SK-N-SH treated with all-trans-retinoic acid at 6 μM for 48 hours (cell line): Measurements from ENCODE around the gene HIF3A.

Experiments used
- ATAC-seq: fragments of 200-7000 bp; cut with Tn5 transposase; 3 replicates; pipeline ENCODE4 v1.9.1; 2020; ENCODE audit warnings: mild to moderate bottlenecking, moderate library complexity
- ARNTL ChIP-seq: fragments of 450-650 bp; formaldehyde crosslinking; IDR thresholded peaks from 2 replicates; pipeline ENCODE4 v1.5.0; 2020; ENCODE audit warnings: low read depth, mild to moderate bottlenecking, moderate library complexity, borderline replicate concordance
- BACH2 ChIP-seq: fragments of 250-450 bp; sonication (Bioruptor Pico); IDR thresholded peaks from 2 replicates; pipeline ENCODE4 v1.9.0; 2021; ENCODE audit warnings: mild to moderate bottlenecking, borderline replicate concordance
- CREB5 ChIP-seq: fragments of 250-450 bp; sonication (Bioruptor Pico); IDR thresholded peaks from 2 replicates; pipeline ENCODE4 v1.5.1; 2020; ENCODE audit warnings: low read depth, mild to moderate bottlenecking, moderate library complexity
- ESRRG ChIP-seq: fragments of 250-450 bp; sonication (Bioruptor Pico); IDR thresholded peaks from 2 replicates; pipeline ENCODE4 v1.6.1; 2021; ENCODE audit warnings: mild to moderate bottlenecking
- GLIS3 ChIP-seq: fragments of 250-450 bp; sonication (Bioruptor Pico); IDR thresholded peaks from 2 replicates; pipeline ENCODE4 v1.5.0; 2020; ENCODE audit warnings: mild to moderate bottlenecking, moderate library complexity
- ISL1 ChIP-seq: fragments of 250-450 bp; sonication (Bioruptor Pico); IDR thresholded peaks from 2 replicates; pipeline ENCODE4 v2.1.2; 2022; ENCODE audit warnings: mild to moderate bottlenecking, moderate library complexity
- OSR1 ChIP-seq: fragments of 250-450 bp; sonication (Bioruptor Pico); IDR thresholded peaks from 2 replicates; pipeline ENCODE4 v1.8.0; 2022; ENCODE audit warnings: moderate library complexity, mild to moderate bottlenecking, inconsistent platforms
- POU6F1 ChIP-seq: fragments of 250-450 bp; sonication (Bioruptor Pico); IDR thresholded peaks from 2 replicates; pipeline ENCODE4 v1.8.0; 2021; ENCODE audit warnings: low read depth, mild to moderate bottlenecking, moderate library complexity, borderline replicate concordance
- PPARA ChIP-seq: fragments of 250-450 bp; sonication (Bioruptor Pico); IDR thresholded peaks from 2 replicates; pipeline ENCODE4 v1.5.0; 2020; ENCODE audit warnings: mild to moderate bottlenecking, borderline replicate concordance
- RARB ChIP-seq: fragments of 250-450 bp; sonication (Bioruptor Pico); IDR thresholded peaks from 2 replicates; pipeline ENCODE4 v1.8.0; 2021; ENCODE audit warnings: mild to moderate bottlenecking, moderate library complexity
- SNAI2 ChIP-seq: fragments of 250-450 bp; sonication (Bioruptor Pico); IDR thresholded peaks from 2 replicates; pipeline ENCODE4 v1.5.0; 2020; ENCODE audit warnings: mild to moderate bottlenecking, moderate library complexity
- TOX ChIP-seq: fragments of 250-450 bp; sonication (Bioruptor Pico); IDR thresholded peaks from 2 replicates; pipeline ENCODE4 v1.8.0; 2021; ENCODE audit warnings: mild to moderate bottlenecking, moderate library complexity, borderline replicate concordance
- ZC3H10 ChIP-seq: fragments of 250-450 bp; sonication (Bioruptor Pico); IDR thresholded peaks from 2 replicates; pipeline ENCODE4 v1.5.1; 2021; ENCODE audit warnings: mild to moderate bottlenecking, moderate library complexity
- ZFP3 ChIP-seq: fragments of 250-450 bp; sonication (Bioruptor Pico); IDR thresholded peaks from 2 replicates; pipeline ENCODE4 v1.5.0; 2020; ENCODE audit warnings: mild to moderate bottlenecking, moderate library complexity
- ZFP30 ChIP-seq: fragments of 450-650 bp; formaldehyde crosslinking; IDR thresholded peaks from 2 replicates; pipeline ENCODE4 v1.5.0; 2022; ENCODE audit warnings: mild to moderate bottlenecking, moderate library complexity
- ZNF70 ChIP-seq: fragments of 450-650 bp; formaldehyde crosslinking; IDR thresholded peaks from 2 replicates; pipeline ENCODE4 v1.5.0; 2020; ENCODE audit warnings: mild to moderate bottlenecking, moderate library complexity
- ZNF8 ChIP-seq: fragments of 450-650 bp; formaldehyde crosslinking; IDR thresholded peaks from 2 replicates; pipeline ENCODE4 v1.5.0; 2020; ENCODE audit warnings: mild to moderate bottlenecking, moderate library complexity
- TF ChIP-seq, protein P1 (sequence below): fragments of 250-450 bp; sonication (Bioruptor Pico); IDR thresholded peaks from 2 replicates; pipeline ENCODE4 v1.5.0; 2020; ENCODE audit warnings: mild to moderate bottlenecking, moderate library complexity
- TF ChIP-seq, protein P2 (sequence below): fragments of 250-450 bp; sonication (Bioruptor Pico); IDR thresholded peaks from 2 replicates; pipeline ENCODE4 v1.8.0; 2020; ENCODE audit warnings: mild to moderate bottlenecking, moderate library complexity, borderline replicate concordance

Gene HIF3A

GRCh38 chr19:46279177-46279576, 17.7 kb upstream of the HIF3A start:
- no peak for ATAC-seq
- TF ChIP-seq RARB (CRISPR knock-in tag) (no peak), BACH2 (CRISPR knock-in tag) (no peak), ZNF70 (no peak)

DNA sequence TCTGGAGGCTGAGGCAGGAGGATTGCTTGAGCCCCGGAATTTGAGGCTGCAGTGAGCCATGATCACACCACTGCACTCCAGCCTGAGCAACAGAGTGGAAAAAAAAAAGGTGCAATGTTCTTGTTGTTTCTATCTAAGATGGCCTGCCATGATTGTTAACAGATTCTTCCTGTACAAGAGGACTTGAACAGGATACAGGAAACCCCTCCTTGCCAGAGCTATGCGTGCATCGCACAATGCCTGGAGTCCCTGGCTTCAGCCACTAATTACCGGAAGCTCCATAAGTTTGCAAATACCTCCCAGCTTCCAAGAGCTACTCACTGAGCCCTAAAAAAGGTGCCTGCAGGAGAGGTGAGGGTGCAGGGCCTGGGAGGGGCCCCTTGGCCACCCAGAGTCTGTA, 13.1 kb upstream of the HIF3A start:
- TF ChIP-seq ZNF8 (CRISPR knock-in tag) (no peak), POU6F1 (CRISPR knock-in tag) (no peak), BACH2 (CRISPR knock-in tag) (no peak), CREB5 (no peak), PPARA (CRISPR knock-in tag) (no peak), ESRRG (CRISPR knock-in tag) (no peak), ZC3H10 (no peak), ZFP30 (CRISPR knock-in tag) (no peak), TOX (CRISPR knock-in tag) (no peak)
- TF ChIP-seq, protein P1, sequence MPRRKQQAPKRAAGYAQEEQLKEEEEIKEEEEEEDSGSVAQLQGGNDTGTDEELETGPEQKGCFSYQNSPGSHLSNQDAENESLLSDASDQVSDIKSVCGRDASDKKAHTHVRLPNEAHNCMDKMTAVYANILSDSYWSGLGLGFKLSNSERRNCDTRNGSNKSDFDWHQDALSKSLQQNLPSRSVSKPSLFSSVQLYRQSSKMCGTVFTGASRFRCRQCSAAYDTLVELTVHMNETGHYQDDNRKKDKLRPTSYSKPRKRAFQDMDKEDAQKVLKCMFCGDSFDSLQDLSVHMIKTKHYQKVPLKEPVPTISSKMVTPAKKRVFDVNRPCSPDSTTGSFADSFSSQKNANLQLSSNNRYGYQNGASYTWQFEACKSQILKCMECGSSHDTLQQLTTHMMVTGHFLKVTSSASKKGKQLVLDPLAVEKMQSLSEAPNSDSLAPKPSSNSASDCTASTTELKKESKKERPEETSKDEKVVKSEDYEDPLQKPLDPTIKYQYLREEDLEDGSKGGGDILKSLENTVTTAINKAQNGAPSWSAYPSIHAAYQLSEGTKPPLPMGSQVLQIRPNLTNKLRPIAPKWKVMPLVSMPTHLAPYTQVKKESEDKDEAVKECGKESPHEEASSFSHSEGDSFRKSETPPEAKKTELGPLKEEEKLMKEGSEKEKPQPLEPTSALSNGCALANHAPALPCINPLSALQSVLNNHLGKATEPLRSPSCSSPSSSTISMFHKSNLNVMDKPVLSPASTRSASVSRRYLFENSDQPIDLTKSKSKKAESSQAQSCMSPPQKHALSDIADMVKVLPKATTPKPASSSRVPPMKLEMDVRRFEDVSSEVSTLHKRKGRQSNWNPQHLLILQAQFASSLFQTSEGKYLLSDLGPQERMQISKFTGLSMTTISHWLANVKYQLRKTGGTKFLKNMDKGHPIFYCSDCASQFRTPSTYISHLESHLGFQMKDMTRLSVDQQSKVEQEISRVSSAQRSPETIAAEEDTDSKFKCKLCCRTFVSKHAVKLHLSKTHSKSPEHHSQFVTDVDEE (CRISPR knock-in tag): no peak
- TF ChIP-seq, protein P2, sequence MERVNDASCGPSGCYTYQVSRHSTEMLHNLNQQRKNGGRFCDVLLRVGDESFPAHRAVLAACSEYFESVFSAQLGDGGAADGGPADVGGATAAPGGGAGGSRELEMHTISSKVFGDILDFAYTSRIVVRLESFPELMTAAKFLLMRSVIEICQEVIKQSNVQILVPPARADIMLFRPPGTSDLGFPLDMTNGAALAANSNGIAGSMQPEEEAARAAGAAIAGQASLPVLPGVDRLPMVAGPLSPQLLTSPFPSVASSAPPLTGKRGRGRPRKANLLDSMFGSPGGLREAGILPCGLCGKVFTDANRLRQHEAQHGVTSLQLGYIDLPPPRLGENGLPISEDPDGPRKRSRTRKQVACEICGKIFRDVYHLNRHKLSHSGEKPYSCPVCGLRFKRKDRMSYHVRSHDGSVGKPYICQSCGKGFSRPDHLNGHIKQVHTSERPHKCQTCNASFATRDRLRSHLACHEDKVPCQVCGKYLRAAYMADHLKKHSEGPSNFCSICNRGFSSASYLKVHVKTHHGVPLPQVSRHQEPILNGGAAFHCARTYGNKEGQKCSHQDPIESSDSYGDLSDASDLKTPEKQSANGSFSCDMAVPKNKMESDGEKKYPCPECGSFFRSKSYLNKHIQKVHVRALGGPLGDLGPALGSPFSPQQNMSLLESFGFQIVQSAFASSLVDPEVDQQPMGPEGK (CRISPR knock-in tag): no peak
- ATAC-seq: no peak

DNA sequence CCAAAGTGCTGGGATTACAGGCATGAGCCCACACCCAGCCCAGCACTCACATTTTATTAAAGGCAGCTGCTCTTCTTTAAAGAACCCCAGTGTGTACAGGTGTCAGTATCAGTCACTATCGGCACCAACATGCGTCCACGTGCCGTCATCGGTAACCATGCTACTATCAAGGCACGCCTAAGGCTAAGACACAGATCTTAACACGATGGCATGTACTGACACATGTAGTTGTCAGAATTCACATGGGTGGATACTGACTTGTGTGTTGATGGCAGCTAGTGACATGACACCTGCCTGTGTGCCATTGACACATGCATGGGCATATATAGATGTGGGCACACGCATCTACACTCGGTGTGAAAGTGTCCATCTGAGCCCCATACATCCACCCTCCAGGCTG, 12.2 kb upstream of the HIF3A start:
- no peak for ATAC-seq
- TF ChIP-seq RARB (CRISPR knock-in tag) (no peak), TOX (CRISPR knock-in tag) (no peak), BACH2 (CRISPR knock-in tag) (no peak), OSR1 (no peak), ISL1 (CRISPR knock-in tag) (no peak), ZFP30 (CRISPR knock-in tag) (no peak), GLIS3 (CRISPR knock-in tag) (no peak), ESRRG (CRISPR knock-in tag) (no peak), SNAI2 (CRISPR knock-in tag) (no peak), ARNTL (no peak), ZFP3 (CRISPR knock-in tag) (no peak), POU6F1 (CRISPR knock-in tag) (no peak), ZC3H10 (no peak), ZNF8 (CRISPR knock-in tag) (no peak)
- TF ChIP-seq, protein P1 (CRISPR knock-in tag): no peak
- TF ChIP-seq, protein P2 (CRISPR knock-in tag): no peak
